Spinal cord (tissue), 10 donors: ENCODE data around the gene MMS19. TPM values are rescaled to one million over a fixed set of nuclear protein-coding genes. Genes with fewer than 3 reads are reported as not detected.
"Not testable (repeated sequence)": the region's sequence is repeated elsewhere in the genome, so short reads cannot be mapped to it uniquely, and the experiment has no call there.

Source experiments
- DNase-seq, 6 donors: peaks; one replicate each; pipeline versions ENCODE4 v3.0.0 to v3.0.0-alpha.2; 2013 to 2015; ENCODE audit warnings: low spot score in 6 of 6, low read depth in 4 of 6
- H3K27ac ChIP-seq: one replicate; pipeline ENCODE4 v1.5.1; 2013; ENCODE audit warnings: low read depth, low read length, control low read depth
- H3K27me3 ChIP-seq: one replicate; pipeline ENCODE4 v1.6.1; 2013; ENCODE audit warnings: low read length; ENCODE audit not compliant: control insufficient read depth, insufficient read depth
- H3K36me3 ChIP-seq: one replicate; pipeline ENCODE4 v1.6.1; 2013; ENCODE audit warnings: low read length; ENCODE audit not compliant: control insufficient read depth, insufficient read depth
- H3K4me1 ChIP-seq: one replicate; pipeline ENCODE4 v1.6.1; 2013; ENCODE audit warnings: low read length; ENCODE audit not compliant: control insufficient read depth, insufficient read depth
- H3K4me3 ChIP-seq: one replicate; pipeline ENCODE4 v1.5.1; 2013; ENCODE audit warnings: low read depth, low read length, control low read depth
- H3K9me3 ChIP-seq: one replicate; pipeline ENCODE4 v1.6.1; 2013; ENCODE audit warnings: low read length; ENCODE audit not compliant: control insufficient read depth, insufficient read depth
- WGBS: methylation state at CpG from one replicate; pipeline ENCODE4 v1.1.5; 2013; ENCODE audit warnings: missing lambda C conversion rate; ENCODE audit not compliant: insufficient coverage; 5-methylcytosine and 5-hydroxymethylcytosine counted together
- polyA plus RNA-seq, 2 donors: library from polyadenylated mRNA; unstranded; fragments of 120-200 nt; gene quantifications; one replicate each; pipeline ENCODE4 v1.2.1, GENCODE V29; 2013; ENCODE audit not compliant: insufficient read length in 2 of 2
- total RNA-seq, 2 donors: library from RNA; depleted of rRNA in 1 of 2; stranded (reverse); fragments of 120-200 nt in 1 of 2; fragments of >200 nt in 1 of 2; gene quantifications; one replicate each; pipeline versions ENCODE4 v1.2.3 to v1.2.4, GENCODE V29; 2013 to 2014
- donor health status: healthy.

MMS19 gene
- total and polyA plus RNA-seq, 4 donors, result 63.6 to 84.3 (median 68.9) TPM

GRCh38 chr10:97435211-97435610 is 63.0 kb downstream of the MMS19 start:
- Histone ChIP-seq H3K27ac (no peak overlapping the region), H3K4me3 (no peak overlapping the region), H3K36me3 (peaks cover 61% of the 10 kb centered on the region), H3K9me3 (no peaks in the 10 kb centered on the region), H3K4me1 (no peaks in the 10 kb centered on the region), H3K27me3 (no peaks in the 10 kb centered on the region)
- 96% methylated on average over 5 of the region's 6 CpGs for WGBS
- DNase-seq, result no peak

GRCh38 chr10:97434557-97434956 is 63.7 kb downstream of the MMS19 start:
- no peak overlapping the region for H3K27ac ChIP-seq
- DNase-seq, result no peak
- no peaks in the 10 kb centered on the region for H3K27me3 ChIP-seq
- WGBS, result 89% methylated on average over 1 of the region's 1 CpG
- no peaks in the 10 kb centered on the region for H3K9me3 ChIP-seq
- H3K4me3 ChIP-seq, result no peak overlapping the region
- H3K36me3 ChIP-seq, result peaks cover 56% of the 10 kb centered on the region
- H3K4me1 ChIP-seq, result no peaks in the 10 kb centered on the region

- H3K27me3 ChIP-seq, result no peaks in the 10 kb centered on the region
- DNase-seq, result no peak
- no peak overlapping the region for H3K4me3 ChIP-seq
- no peak overlapping the region for H3K27ac ChIP-seq
- no peaks in the 10 kb centered on the region for H3K4me1 ChIP-seq
- H3K36me3 ChIP-seq, result peaks cover 54% of the 10 kb centered on the region
- H3K9me3 ChIP-seq, result no peaks in the 10 kb centered on the region
Observed at GRCh38 chr10:97434055-97434454, 64.2 kb downstream of the MMS19 start.

- peak in 1 of 6 donors; percentile 11 for DNase-seq
- Histone ChIP-seq H3K36me3 (peaks cover 23% of the 10 kb centered on the region), H3K4me1 (peaks cover 23% of the 10 kb centered on the region), H3K27me3 (no peaks in the 10 kb centered on the region), H3K27ac (no peak overlapping the region), H3K9me3 (no peaks in the 10 kb centered on the region), H3K4me3 (no peak overlapping the region)
- 5% methylated on average over 3 of the region's 4 CpGs for WGBS
Observed at GRCh38 chr10:97428572-97428981, 69.6 kb downstream of the MMS19 start.

- H3K4me3 ChIP-seq, result peak overlapping the region; percentile 85
- H3K27me3 ChIP-seq, result no peaks in the 10 kb centered on the region
- H3K4me1 ChIP-seq, result peaks cover 23% of the 10 kb centered on the region
- H3K9me3 ChIP-seq, result no peaks in the 10 kb centered on the region
- no peak overlapping the region for H3K27ac ChIP-seq
- 3% methylated on average over 5 of the region's 9 CpGs for WGBS
- peak in 2 of 6 donors; percentile 10 to 21 for DNase-seq
- H3K36me3 ChIP-seq, result peaks cover 24% of the 10 kb centered on the region
Observed at GRCh38 chr10:97427571-97428179, 70.5 kb downstream of the MMS19 start.

DNA sequence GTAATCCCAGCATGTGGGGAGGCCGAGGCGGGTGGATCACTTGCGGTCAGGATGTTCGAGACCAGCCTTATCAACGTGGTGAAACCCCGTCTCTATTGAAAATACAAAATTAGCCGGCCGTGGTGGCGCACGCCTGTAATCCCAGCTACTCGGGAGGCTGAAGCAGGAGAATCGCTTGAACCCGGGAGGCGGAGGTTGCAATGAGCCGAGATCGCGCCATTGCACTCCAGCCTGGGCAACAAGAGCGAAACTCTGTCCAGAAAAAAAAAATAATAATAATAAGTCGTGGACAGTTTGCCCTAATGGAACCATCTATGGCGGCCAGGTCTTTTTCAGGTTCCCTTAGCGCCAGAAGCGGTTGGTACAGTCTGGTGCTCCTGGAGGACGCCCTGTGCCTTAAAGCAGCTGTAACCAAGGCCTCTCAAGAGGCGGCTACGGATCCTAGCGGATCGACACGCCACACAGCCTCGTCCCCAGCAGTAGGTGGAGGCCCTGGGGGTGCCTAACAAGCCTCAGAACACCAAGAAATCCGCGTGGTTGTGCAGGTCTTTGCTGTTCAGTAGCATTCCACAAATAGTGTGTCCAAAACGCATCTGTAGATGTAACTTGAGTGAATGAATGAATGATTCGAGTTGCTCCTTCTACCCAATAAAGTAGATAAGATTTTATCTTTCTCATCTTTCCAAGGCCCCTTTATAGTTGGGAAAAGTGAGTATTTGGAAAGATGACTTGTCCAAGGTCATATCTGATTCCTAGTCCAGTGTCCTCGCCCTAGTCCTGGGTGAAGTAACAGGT is 71.2 kb downstream of the MMS19 start:
- Histone ChIP-seq H3K4me1 (peaks cover 23% of the 10 kb centered on the region), H3K27me3 (no peaks in the 10 kb centered on the region), H3K4me3 (peak overlapping the region; percentile 85), H3K9me3 (no peaks in the 10 kb centered on the region), H3K27ac (peak overlapping the region; percentile 79), H3K36me3 (peaks cover 20% of the 10 kb centered on the region)
- 2% methylated on average over 28 of the region's 34 CpGs for WGBS
- peak in 2 of 6 donors; percentile 19 to 23 for DNase-seq

- H3K4me1 ChIP-seq, result peaks cover 23% of the 10 kb centered on the region
- under 1% methylated on average over 78 of the region's 90 CpGs for WGBS
- peak within 1 kb of the TSS; percentile 85 for H3K4me3 ChIP-seq
- H3K27me3 ChIP-seq, result no peaks in the 10 kb centered on the region
- no peaks in the 10 kb centered on the region for H3K9me3 ChIP-seq
- peak; percentile 88 to 99 (median 92) for DNase-seq
- peak within 1 kb of the TSS; percentile 81 for H3K27ac ChIP-seq
- H3K36me3 ChIP-seq, result peaks cover 12% of the 10 kb centered on the region
Observed at GRCh38 chr10:97425964-97426775, 72.1 kb downstream of the MMS19 start, which contains the start of gene PGAM1. Gene PGAM1 (plus strand): TSS chr10:97426191. CDS start chr10:97426308, 117 bp downstream.

DNA sequence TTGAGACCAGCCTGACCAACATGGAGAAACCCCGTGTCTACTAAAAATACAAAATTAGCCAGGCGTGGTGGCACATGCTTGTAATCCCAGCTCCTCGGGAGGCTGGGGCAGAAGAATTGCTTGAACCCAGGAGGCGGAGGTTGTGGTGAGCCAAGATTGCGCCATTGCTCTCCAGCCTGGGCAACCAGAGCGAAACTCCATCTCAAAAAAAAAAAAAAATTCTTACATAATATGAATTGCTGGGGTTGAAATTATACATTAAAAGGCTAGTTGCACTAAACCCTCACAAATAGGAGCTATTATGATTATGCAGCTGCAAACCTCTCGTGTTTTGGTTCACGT is 74.5 kb downstream of the MMS19 start:
- not testable (repeated sequence) for H3K36me3 ChIP-seq, H3K9me3 ChIP-seq, H3K4me3 ChIP-seq, H3K27ac ChIP-seq, DNase-seq, H3K27me3 ChIP-seq
- 83% methylated on average over 2 of the region's 8 CpGs for WGBS
- H3K4me1 ChIP-seq, result peaks cover 30% of the 10 kb centered on the region

DNA sequence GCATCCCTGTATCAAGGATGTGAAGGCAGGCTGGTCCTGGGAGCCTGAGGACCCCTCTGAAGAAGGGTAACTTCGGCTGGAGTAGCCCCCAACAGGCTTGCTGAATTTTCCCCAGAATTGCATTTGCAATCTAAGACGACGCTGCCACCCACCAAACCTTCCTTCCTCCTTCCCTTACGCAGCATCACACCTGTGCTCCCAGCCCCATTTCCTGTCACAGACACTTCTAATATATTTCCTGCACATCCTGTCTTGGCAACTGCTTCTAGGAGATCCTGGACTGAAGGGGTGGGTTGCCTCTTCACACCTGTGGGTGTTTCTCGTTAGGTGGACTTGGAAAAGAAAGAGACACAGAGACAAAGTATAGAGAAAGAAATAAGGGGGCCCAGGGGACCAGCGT is 81.7 kb downstream of the MMS19 start:
- no peak for DNase-seq
- WGBS, result 80% methylated on average over 6 of the region's 6 CpGs
- no peaks in the 10 kb centered on the region for H3K36me3 ChIP-seq
- H3K9me3 ChIP-seq, result no peaks in the 10 kb centered on the region
- H3K27me3 ChIP-seq, result no peaks in the 10 kb centered on the region
- no peak overlapping the region for H3K4me3 ChIP-seq
- no peak overlapping the region for H3K27ac ChIP-seq
- H3K4me1 ChIP-seq, result peaks cover 7% of the 10 kb centered on the region
